Measurements from ENCODE around the gene UGT1A5. TPM values are rescaled to one million over a fixed set of nuclear protein-coding genes. Genes with fewer than 3 reads are reported as not detected.

The UGT1A5 gene
- polyA plus RNA-seq, 1 donor (not counting 4 experiments of a cell fraction or from before 2014, with no cell fraction given), result 1.3 TPM

DNA sequence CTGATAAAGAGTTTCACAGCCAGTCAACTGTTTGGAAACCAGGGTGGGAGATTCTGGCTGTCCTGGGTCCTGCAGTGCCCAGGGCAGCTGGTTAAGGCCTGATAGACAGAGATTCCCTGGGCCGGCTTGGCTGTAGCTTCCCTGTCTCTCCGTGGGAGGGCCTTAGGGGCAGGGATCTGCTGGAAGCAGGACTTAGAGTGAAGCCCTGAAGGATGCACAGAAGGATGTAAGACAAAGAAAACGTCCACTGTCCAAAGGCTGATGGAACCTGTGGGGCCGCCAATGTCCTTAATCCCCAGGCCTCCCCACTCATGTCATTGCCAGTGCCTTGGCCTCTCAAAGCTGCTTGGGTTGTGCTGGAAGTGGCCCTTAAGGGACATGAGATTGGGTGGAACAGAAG lies 98.4 kb downstream of the UGT1A5 start:
- Histone ChIP-seq H3K36me3 (ENCODE audit: control insufficient read depth in 2 of 2, extremely low read depth in 1 of 2, insufficient read depth in 2 of 2, low read length in 2 of 2) (no peaks in the 10 kb centered on the region), H3K79me2 (ENCODE audit: control insufficient read depth, insufficient read depth, low read length) (no peaks in the 10 kb centered on the region), H3K4me2 (ENCODE audit: control insufficient read depth, extremely low read depth, insufficient read depth, low read depth, low read length) (no peak overlapping the region), H3K9ac (ENCODE audit: control insufficient read depth, extremely low read depth, insufficient read depth, low read length) (no peak overlapping the region), H3K9me3 (ENCODE audit: control insufficient read depth, low read depth, low read length) (no peaks in the 10 kb centered on the region), H3K27ac (ENCODE audit: control insufficient read depth, insufficient read depth, low read length) (no peak overlapping the region), H3K9me1 (ENCODE audit: control insufficient read depth, extremely low read depth, insufficient read depth, low read length) (no peaks in the 10 kb centered on the region), H3K4me1 (ENCODE audit: control insufficient read depth, extremely low read depth, insufficient read depth, low read length) (no peaks in the 10 kb centered on the region), H3K27me3 (ENCODE audit: control insufficient read depth, extremely low read depth, insufficient read depth, low read length) (peaks cover 8% of the 10 kb centered on the region), H4K20me1 (ENCODE audit: control insufficient read depth, extremely low read depth, insufficient read depth, low read length) (no peaks in the 10 kb centered on the region), H2AFZ (ENCODE audit: control insufficient read depth, low read length) (no peak overlapping the region), H3K4me3 (ENCODE audit: control insufficient read depth in 2 of 3, extremely low read depth in 1 of 3, insufficient read depth in 2 of 3, low read depth in 1 of 3, low read length in 3 of 3) (no peak overlapping the region)
- TF ChIP-seq, protein P1, sequence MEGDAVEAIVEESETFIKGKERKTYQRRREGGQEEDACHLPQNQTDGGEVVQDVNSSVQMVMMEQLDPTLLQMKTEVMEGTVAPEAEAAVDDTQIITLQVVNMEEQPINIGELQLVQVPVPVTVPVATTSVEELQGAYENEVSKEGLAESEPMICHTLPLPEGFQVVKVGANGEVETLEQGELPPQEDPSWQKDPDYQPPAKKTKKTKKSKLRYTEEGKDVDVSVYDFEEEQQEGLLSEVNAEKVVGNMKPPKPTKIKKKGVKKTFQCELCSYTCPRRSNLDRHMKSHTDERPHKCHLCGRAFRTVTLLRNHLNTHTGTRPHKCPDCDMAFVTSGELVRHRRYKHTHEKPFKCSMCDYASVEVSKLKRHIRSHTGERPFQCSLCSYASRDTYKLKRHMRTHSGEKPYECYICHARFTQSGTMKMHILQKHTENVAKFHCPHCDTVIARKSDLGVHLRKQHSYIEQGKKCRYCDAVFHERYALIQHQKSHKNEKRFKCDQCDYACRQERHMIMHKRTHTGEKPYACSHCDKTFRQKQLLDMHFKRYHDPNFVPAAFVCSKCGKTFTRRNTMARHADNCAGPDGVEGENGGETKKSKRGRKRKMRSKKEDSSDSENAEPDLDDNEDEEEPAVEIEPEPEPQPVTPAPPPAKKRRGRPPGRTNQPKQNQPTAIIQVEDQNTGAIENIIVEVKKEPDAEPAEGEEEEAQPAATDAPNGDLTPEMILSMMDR (optimal IDR thresholded peaks at IDR 0.05 in 1 of 3, IDR thresholded peaks at IDR 0.05 in 1 of 3, conservative IDR thresholded peaks at IDR 0.05 in 1 of 3; ENCODE audit: extremely low read depth in 1 of 3, insufficient read depth in 2 of 3, low read length in 3 of 3), result no peak
- no peak for TF ChIP-seq EZH2 (IDR thresholded peaks at IDR 0.05; ENCODE audit: low read length)
- dilution Hi-C loops (cut with MboI; ENCODE audit: extremely low pct_ligation_motif_present, low sequenced_read_pairs), result no loop called here
- DNase-seq (ENCODE audit: low read depth, low spot score) (no peak), FAIRE-seq (no peak)

DNA sequence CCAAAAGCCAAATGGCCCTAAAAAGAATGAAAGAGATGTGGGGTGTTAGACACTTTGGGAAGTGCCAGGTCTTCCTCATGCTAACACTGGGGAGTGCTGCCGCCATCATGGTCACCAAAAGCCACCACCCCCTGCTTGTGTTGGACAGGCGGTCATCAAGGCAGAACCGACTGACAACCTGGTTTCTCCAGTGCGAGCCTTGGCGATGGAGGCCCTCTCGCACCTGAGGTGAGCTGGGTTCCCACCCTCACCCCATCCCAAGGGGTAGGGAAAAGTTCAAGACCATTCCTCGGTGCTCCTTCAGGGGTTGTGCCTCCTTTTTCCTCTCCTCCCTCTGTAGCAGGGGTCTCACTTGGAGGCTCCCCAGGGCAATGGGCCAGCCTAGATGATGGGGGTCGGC lies 99.0 kb downstream of the UGT1A5 start:
- dilution Hi-C loops (cut with MboI; ENCODE audit: extremely low pct_ligation_motif_present, low sequenced_read_pairs), result no loop called here
- FAIRE-seq (no peak), DNase-seq (ENCODE audit: low read depth, low spot score) (no peak)
- H2AFZ ChIP-seq (ENCODE audit: control insufficient read depth, low read length), result no peak overlapping the region
- H3K9me3 ChIP-seq (ENCODE audit: control insufficient read depth, low read depth, low read length), result no peaks in the 10 kb centered on the region
- TF ChIP-seq, protein P1 (optimal IDR thresholded peaks at IDR 0.05 in 1 of 3, IDR thresholded peaks at IDR 0.05 in 1 of 3, conservative IDR thresholded peaks at IDR 0.05 in 1 of 3; ENCODE audit: extremely low read depth in 1 of 3, insufficient read depth in 2 of 3, low read length in 3 of 3), result no peak
- no peak for TF ChIP-seq EZH2 (IDR thresholded peaks at IDR 0.05; ENCODE audit: low read length)
- H3K4me3 ChIP-seq (ENCODE audit: control insufficient read depth in 2 of 3, extremely low read depth in 1 of 3, insufficient read depth in 2 of 3, low read depth in 1 of 3, low read length in 3 of 3), result no peak overlapping the region
- no peak overlapping the region for H3K9ac ChIP-seq (ENCODE audit: control insufficient read depth, extremely low read depth, insufficient read depth, low read length)
- no peaks in the 10 kb centered on the region for H4K20me1 ChIP-seq (ENCODE audit: control insufficient read depth, extremely low read depth, insufficient read depth, low read length)
- peaks cover 8% of the 10 kb centered on the region for H3K27me3 ChIP-seq (ENCODE audit: control insufficient read depth, extremely low read depth, insufficient read depth, low read length)
- no peaks in the 10 kb centered on the region for H3K4me1 ChIP-seq (ENCODE audit: control insufficient read depth, extremely low read depth, insufficient read depth, low read length)
- H3K79me2 ChIP-seq (ENCODE audit: control insufficient read depth, insufficient read depth, low read length), result no peaks in the 10 kb centered on the region
- no peaks in the 10 kb centered on the region for H3K36me3 ChIP-seq (ENCODE audit: control insufficient read depth in 2 of 2, extremely low read depth in 1 of 2, insufficient read depth in 2 of 2, low read length in 2 of 2)
- H3K9me1 ChIP-seq (ENCODE audit: control insufficient read depth, extremely low read depth, insufficient read depth, low read length), result no peaks in the 10 kb centered on the region
- H3K4me2 ChIP-seq (ENCODE audit: control insufficient read depth, extremely low read depth, insufficient read depth, low read depth, low read length), result no peak overlapping the region
- H3K27ac ChIP-seq (ENCODE audit: control insufficient read depth, insufficient read depth, low read length), result no peak overlapping the region

Measured in keratinocyte (primary cell).